Renal cortical epithelial cell (primary cell): ENCODE data around the gene MOCOS. TPM values are rescaled to one million over a fixed set of nuclear protein-coding genes. Genes with fewer than 3 reads are reported as not detected.

Experiments
- DNase-seq: peaks from one replicate; pipeline ENCODE4 v3.0.0-alpha.2; 2011; ENCODE audit warnings: low read depth
- total RNA-seq: library from RNA; depleted of rRNA; stranded (reverse); fragments of >200 nt; gene quantifications from 2 replicates; pipeline ENCODE4 v1.2.3, GENCODE V29; 2014

The MOCOS gene
- total RNA-seq, 1 donor from 2014 or later = 14.6 TPM

DNA sequence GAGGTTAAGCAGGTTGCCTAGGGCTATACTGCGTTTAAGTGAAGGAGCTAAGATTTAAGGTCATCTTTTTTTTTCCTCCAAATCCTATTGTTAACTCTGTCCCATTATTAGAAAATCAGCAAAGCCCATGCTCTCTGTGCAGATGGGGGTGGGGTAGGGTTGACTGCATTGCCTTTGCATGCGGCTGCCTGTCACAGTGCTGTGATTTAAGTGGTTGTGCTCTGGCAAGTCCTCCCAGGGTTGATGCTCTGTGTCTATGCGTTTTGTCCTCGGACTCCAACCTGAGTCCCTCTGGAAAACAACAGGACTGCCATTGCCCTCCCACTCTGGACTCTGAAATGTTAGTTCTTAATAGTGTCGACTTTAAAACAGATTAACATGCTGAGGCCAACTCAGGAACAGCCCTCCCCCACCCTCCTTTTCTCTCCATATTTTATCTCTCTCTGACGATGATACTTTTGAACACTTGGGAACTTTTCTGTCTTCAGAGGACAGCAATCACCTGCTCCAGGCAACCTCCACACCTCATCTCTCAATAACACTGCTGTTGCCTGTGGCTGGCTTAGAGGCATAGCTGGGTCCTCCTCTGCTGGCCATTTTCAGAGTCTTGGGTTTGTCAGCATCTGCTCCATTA lies 116.0 kb downstream of the MOCOS start:
- DNase-seq = no peak

DNA sequence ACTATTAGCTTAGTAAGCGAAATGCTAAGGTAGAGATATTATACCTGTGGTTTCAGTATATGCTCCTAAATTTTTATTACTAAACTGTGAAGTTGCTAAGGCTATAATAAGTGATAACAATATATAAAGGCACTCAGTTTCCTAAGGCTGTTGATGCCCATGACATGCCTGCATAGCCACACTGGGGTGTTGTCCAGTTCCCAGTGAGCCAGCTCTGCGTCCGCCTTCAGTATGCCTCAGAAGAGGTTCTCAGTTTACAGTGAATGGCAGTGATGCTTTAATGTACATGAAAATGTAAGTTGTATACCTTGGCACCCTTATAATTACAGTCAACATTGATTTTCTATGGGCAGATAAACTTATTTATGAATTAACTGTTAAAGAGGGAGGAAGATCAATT lies 117.4 kb downstream of the MOCOS start:
- no peak for DNase-seq

DNA sequence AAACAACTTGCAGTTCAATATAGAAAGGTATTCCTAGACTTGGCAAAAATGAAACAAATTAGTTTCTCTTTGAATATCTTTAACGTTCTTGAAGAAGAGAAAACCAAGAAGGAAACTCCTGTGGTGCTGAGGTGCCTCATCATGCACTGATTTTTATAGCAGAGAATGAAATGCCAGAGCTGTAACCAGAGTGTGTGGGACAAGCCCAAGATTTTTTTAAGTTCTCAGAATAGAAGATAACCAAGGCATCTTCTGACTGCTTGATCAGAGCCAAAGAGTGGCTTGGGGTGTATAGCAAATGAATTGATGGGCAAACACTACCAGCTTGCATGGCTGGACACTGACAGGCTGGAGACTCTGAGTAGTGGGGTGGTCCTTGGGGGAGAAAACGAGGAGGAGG lies 118.1 kb downstream of the MOCOS start:
- no peak for DNase-seq

GRCh38 chr18:36307513-36307912 lies 120.2 kb downstream of the MOCOS start:
- no peak for DNase-seq

- no peak for DNase-seq
Measured at GRCh38 chr18:36308711-36309435, 121.6 kb downstream of the MOCOS start.

DNA sequence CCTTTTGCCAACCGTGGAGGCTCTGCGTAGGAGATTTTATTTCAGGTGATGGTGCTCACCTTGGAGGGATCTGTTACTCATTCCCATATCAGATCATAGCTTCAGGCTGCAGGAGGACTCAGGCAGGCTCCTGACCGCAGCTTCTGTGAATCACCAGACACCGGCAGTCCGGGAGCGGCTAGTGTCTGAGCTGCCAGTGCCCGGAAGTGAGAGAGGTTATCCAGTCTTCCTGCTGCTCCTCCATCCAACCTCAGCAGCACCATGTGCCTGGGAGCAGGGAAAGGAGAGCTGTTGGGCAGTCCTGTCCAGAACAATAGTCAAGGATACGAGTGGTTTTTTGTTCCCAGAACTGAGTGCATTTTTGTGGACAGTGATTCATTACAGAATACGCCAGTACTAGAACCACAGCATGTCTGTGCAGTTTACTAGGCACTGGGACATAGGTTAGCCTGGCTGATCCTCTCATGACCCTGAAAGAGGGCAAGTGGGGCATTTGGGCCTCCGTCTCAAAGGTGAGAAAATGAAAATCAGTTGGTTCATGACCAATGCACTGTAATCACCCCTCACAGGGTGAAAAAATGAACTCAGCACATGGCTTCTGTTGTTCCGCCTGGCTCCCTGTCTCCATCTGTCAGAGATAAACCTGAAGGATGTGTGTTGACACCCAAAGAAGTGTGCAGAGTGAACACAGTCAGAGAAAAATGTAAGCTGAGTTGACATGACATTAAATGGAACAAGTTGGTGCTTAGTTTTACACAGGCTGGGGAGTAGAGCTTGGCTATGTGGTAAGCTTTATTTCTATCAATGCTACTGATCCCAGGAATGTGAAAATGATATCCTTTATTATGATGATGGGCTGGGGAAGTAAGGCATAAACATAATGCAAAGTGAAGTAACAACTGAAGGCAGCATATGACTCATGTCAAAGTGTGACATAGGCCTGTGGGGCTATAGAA lies 122.4 kb downstream of the MOCOS start:
- DNase-seq = peak; percentile 99

GRCh38 chr18:36311026-36311570 lies 123.8 kb downstream of the MOCOS start:
- DNase-seq = no peak

GRCh38 chr18:36312806-36313395 lies 125.6 kb downstream of the MOCOS start:
- no peak for DNase-seq

DNA sequence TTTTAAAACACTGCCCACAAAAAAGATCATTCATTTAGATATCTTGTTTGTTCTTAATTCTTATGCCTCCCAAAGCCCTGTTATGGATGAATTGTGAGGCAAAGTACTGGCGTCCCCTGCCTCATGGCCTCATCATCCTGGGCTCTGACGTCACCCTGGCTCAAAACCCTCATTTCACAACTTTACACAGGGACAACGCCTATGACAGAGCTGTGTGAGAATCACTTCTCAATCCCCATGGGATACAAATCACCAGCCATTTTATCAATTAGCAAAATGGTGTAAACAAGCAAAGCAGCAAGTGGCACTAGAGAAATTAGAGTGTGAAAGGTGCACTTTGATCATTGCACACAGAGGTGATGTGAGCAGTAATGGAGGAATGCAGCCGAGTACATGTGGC lies 126.8 kb downstream of the MOCOS start:
- no peak for DNase-seq

DNA sequence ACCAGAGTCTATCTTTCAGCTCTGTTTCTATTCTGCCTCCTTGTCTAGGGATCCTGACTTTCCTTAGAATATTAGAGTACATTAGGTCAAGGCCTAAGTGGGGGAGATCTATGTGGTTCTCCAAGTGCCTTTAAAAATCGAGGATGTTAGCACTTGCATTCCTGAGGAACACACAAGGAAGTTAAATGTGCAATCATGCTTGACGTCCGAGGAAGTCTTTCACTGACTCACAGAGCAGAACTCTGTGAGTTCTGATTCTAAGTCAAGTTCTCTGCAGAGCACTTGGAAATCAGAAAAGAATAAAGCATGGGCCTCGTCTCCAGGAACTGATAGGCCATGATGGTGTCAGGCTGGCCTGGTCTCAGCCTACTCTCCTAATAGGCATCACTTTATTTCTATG lies 127.5 kb downstream of the MOCOS start:
- DNase-seq = peak; percentile 99

DNA sequence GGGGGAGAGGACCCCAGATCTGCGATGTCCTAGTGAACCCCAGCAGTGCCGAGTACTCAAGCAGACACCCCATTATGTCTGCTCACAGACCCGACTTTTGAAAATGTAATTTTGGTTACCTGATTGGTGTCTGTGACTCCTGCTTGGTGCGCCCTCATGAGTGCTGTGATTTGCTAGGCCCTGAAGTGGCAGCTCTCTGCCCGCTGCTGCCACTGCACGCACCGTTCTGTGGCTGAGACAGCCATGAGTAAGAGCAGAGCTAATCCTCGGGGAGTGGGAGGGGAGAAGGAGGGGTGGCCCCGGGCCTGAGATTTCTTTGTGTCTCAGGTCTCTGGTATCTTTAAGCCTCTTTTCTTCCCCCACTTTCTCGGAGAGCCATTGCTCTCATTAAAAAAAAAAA lies 128.4 kb downstream of the MOCOS start:
- peak; percentile 63 for DNase-seq

DNA sequence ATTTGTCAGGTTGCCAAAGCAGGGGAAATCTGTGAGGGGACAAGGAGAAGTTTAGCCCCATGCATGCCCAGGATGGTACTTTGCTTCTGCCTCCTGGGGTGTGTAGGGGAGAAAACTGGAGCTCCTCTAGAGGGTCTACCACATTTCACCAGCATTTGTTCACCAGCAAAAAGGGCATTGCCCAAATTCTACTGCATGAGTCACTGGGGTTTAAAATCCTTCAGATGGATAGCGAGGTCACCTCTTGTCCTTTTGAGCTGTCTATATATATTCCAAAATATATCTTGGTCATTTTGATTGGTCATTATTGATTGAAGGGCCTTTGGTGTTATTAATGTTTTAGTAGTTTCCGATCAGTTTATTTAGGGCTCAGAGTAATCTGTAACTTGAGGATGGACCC lies 128.9 kb downstream of the MOCOS start:
- DNase-seq = no peak

Other genes starting within 250 kb of the MOCOS start
- gene RPRD1A, start 119.9 kb upstream of the MOCOS start, total RNA-seq = 58.2 and 58.6 TPM in 2 replicates
- 102 and 165 TPM in 2 replicates for gene SLC39A6, start 58.2 kb upstream of the MOCOS start, total RNA-seq
- gene ELP2, start 57.6 kb upstream of the MOCOS start, total RNA-seq = 83.9 and 84.2 TPM in 2 replicates
- gene FHOD3, start 110.2 kb downstream of the MOCOS start, total RNA-seq = 39.4 and 117 TPM in 2 replicates